HG02763 (cell line): ENCODE results near the gene CEP131.
"Not testable (repeated sequence)": the region's sequence is repeated elsewhere in the genome, so short reads cannot be mapped to it uniquely, and the experiment has no call there.

Source experiments
- ATAC-seq: cut with Tn5 transposase; IDR thresholded peaks from one replicate; pipeline ENCODE4 v1.9.1; 2021; ENCODE audit warnings: mild to moderate bottlenecking, moderate library complexity; ENCODE audit not compliant: unreplicated experiment

Gene CEP131

GRCh38 chr17:81156866-81157805 is 65.6 kb downstream of the CEP131 start:
- no peak for ATAC-seq

GRCh38 chr17:81154961-81155360 is 67.8 kb downstream of the CEP131 start:
- ATAC-seq = no peak

- ATAC-seq = not testable (repeated sequence)
Observed at GRCh38 chr17:81154016-81154415, 68.7 kb downstream of the CEP131 start.

GRCh38 chr17:81153340-81153803 is 69.4 kb downstream of the CEP131 start:
- no peak for ATAC-seq

GRCh38 chr17:81152288-81152828 is 70.4 kb downstream of the CEP131 start:
- ATAC-seq = no peak

GRCh38 chr17:81151278-81151677 is 71.5 kb downstream of the CEP131 start:
- no peak for ATAC-seq

- ATAC-seq = no peak
Observed at GRCh38 chr17:81150377-81151077, 72.2 kb downstream of the CEP131 start.

GRCh38 chr17:81148986-81149533 is 73.7 kb downstream of the CEP131 start:
- ATAC-seq = no peak

- no peak for ATAC-seq
Observed at GRCh38 chr17:81148571-81148970, 74.2 kb downstream of the CEP131 start.

- ATAC-seq = no peak
Observed at GRCh38 chr17:81147701-81148100, 75.1 kb downstream of the CEP131 start.

- ATAC-seq = not testable (repeated sequence)
Observed at GRCh38 chr17:81146208-81146607, 76.6 kb downstream of the CEP131 start.

- no peak for ATAC-seq
Observed at GRCh38 chr17:81144423-81144781, 78.4 kb downstream of the CEP131 start.

GRCh38 chr17:81143717-81144422 is 78.9 kb downstream of the CEP131 start:
- no peak for ATAC-seq

- no peak for ATAC-seq
Observed at GRCh38 chr17:81143200-81143527, 79.6 kb downstream of the CEP131 start.

GRCh38 chr17:81142301-81143199 is 80.2 kb downstream of the CEP131 start:
- no peak for ATAC-seq

- ATAC-seq = no peak
Observed at GRCh38 chr17:81140695-81141094, 82.1 kb downstream of the CEP131 start.

- ATAC-seq = no peak
Observed at GRCh38 chr17:81140018-81140417, 82.7 kb downstream of the CEP131 start.
